GM19438 (cell line): ENCODE results near the gene MED12L.
"Not testable (repeated sequence)": the region's sequence is repeated elsewhere in the genome, so short reads cannot be mapped to it uniquely, and the experiment has no call there.

ENCODE experiments used
- ATAC-seq: cut with Tn5 transposase; IDR thresholded peaks from one replicate; pipeline ENCODE4 v1.9.1; 2021; ENCODE audit warnings: low read depth; ENCODE audit not compliant: unreplicated experiment

Gene MED12L

GRCh38 chr3:151169948-151170679 lies 84.7 kb downstream of the MED12L start:
- not testable (repeated sequence) for ATAC-seq

GRCh38 chr3:151171145-151171757 lies 85.8 kb downstream of the MED12L start:
- ATAC-seq, result peak; percentile 73

GRCh38 chr3:151174351-151174750 lies 88.9 kb downstream of the MED12L start:
- no peak for ATAC-seq

- ATAC-seq, result no peak
Measured at GRCh38 chr3:151175952-151176351, 90.5 kb downstream of the MED12L start.

- ATAC-seq, result no peak
Measured at GRCh38 chr3:151178208-151178845, 92.9 kb downstream of the MED12L start.

- ATAC-seq, result no peak
Measured at GRCh38 chr3:151182349-151183079, 97.0 kb downstream of the MED12L start.

GRCh38 chr3:151183265-151183671 lies 97.8 kb downstream of the MED12L start:
- ATAC-seq, result no peak

- ATAC-seq, result no peak
Measured at GRCh38 chr3:151191095-151191494, 105.6 kb downstream of the MED12L start.

- no peak for ATAC-seq
Measured at GRCh38 chr3:151192545-151192944, 107.1 kb downstream of the MED12L start.

GRCh38 chr3:151195826-151196225 lies 110.4 kb downstream of the MED12L start:
- ATAC-seq, result no peak

GRCh38 chr3:151196434-151196833 lies 111.0 kb downstream of the MED12L start:
- no peak for ATAC-seq

- no peak for ATAC-seq
Measured at GRCh38 chr3:151197228-151197627, 111.8 kb downstream of the MED12L start.

- ATAC-seq, result no peak
Measured at GRCh38 chr3:151197981-151198767, 112.7 kb downstream of the MED12L start.

GRCh38 chr3:151198849-151199248 lies 113.4 kb downstream of the MED12L start:
- ATAC-seq, result no peak

- no peak for ATAC-seq
Measured at GRCh38 chr3:151199554-151200438, 114.3 kb downstream of the MED12L start.

GRCh38 chr3:151200586-151200985 lies 115.1 kb downstream of the MED12L start:
- no peak for ATAC-seq

GRCh38 chr3:151201051-151201730 lies 115.7 kb downstream of the MED12L start:
- no peak for ATAC-seq

GRCh38 chr3:151203051-151203420 lies 117.6 kb downstream of the MED12L start, which contains the start of gene GPR171:
TSS of gene GPR171 (minus strand) at chr3:151203216. CDS start at chr3:151199386, 3,830 bp downstream.
- peak; percentile 90 for ATAC-seq
